ENCODE results near the gene ELMO1.

DNA sequence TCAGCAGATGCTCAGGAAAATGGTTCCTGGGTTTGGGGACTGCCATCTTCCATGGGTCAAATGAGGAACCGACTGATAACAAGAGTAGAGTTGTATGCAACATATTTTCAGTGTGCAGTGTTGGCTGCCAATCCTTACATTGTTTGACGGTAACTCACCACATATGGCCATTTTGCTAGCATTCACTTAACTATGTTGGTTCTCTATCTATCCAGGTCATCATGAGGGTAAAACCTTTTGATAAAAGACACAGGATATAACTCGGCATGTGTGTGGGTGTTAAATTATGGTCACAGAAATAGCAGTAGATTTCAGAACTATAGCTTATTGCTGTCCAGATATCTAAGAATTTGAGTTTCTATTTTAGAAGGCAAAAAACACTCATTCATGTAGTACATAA is 583.6 kb downstream of the ELMO1 start:
- TF ChIP-seq CTCF (IDR thresholded peaks at IDR 0.05) = no peak
- no peak for TF ChIP-seq POLR2A (IDR thresholded peaks at IDR 0.05)

Data from body of pancreas (tissue), 4 donors.